H9 (cell line): ENCODE results near the gene CCDC51. TPM values are rescaled to one million over a fixed set of nuclear protein-coding genes. Genes with fewer than 3 reads are reported as not detected.

Experiments
- DNase-seq: peaks from one replicate; pipeline ENCODE4 v3.0.0-alpha.2; 2017
- H2AFZ ChIP-seq: one replicate; pipeline ENCODE4 v1.6.1; 2013; ENCODE audit warnings: mild to moderate bottlenecking, low read length, control low read depth, moderate library complexity
- H2AK5ac ChIP-seq: 2 replicates; pipeline ENCODE4 v1.6.1; 2013; ENCODE audit warnings: low read length, control low read depth, mixed read lengths; ENCODE audit not compliant: insufficient read length
- H2BK120ac ChIP-seq: one replicate; pipeline ENCODE4 v1.6.1; 2013; ENCODE audit warnings: low read depth, mild to moderate bottlenecking, low read length, control low read depth, inconsistent platforms; ENCODE audit not compliant: poor library complexity, severe bottlenecking
- H2BK12ac ChIP-seq: 2 replicates; pipeline ENCODE4 v1.6.1; 2013; ENCODE audit warnings: low read length, control low read depth, mixed read lengths, low read depth; ENCODE audit not compliant: insufficient read length
- H2BK15ac ChIP-seq: 2 replicates; pipeline ENCODE4 v1.6.1; 2013; ENCODE audit warnings: low read depth, low read length, control low read depth
- H2BK20ac ChIP-seq: one replicate; pipeline ENCODE4 v1.6.1; 2013; ENCODE audit warnings: low read depth, mild to moderate bottlenecking, low read length, control low read depth, inconsistent platforms; ENCODE audit not compliant: poor library complexity, severe bottlenecking
- H2BK5ac ChIP-seq: 2 replicates; pipeline ENCODE4 v1.6.1; 2013; ENCODE audit warnings: low read length, control low read depth, mixed read lengths; ENCODE audit not compliant: insufficient read length
- H3K14ac ChIP-seq: 2 replicates; pipeline ENCODE4 v1.6.1; 2013; ENCODE audit warnings: low read length, control low read depth; ENCODE audit not compliant: insufficient read depth
- H3K18ac ChIP-seq: 2 replicates; pipeline ENCODE4 v1.6.1; 2013; ENCODE audit warnings: low read depth, mild to moderate bottlenecking, mixed read lengths, low read length, control low read depth; ENCODE audit not compliant: insufficient read length
- H3K23ac ChIP-seq: 2 replicates; pipeline ENCODE4 v1.6.1; 2013; ENCODE audit warnings: low read length, control low read depth, mixed read lengths, low read depth; ENCODE audit not compliant: insufficient read length
- H3K23me2 ChIP-seq: 2 replicates; pipeline ENCODE4 v1.6.1; 2013; ENCODE audit warnings: low read depth, mild to moderate bottlenecking, mixed read lengths, low read length, control low read depth; ENCODE audit not compliant: insufficient read length, poor library complexity, severe bottlenecking
- H3K27ac ChIP-seq: 2 replicates; pipeline ENCODE4 v1.5.1; 2013; ENCODE audit warnings: low read length, control low read depth, mixed read lengths, low read depth; ENCODE audit not compliant: insufficient read length
- H3K27me3 ChIP-seq: 2 replicates; pipeline ENCODE4 v1.6.1; 2013; ENCODE audit warnings: low read length, control low read depth, inconsistent platforms; ENCODE audit not compliant: insufficient read depth
- H3K4ac ChIP-seq: 2 replicates; pipeline ENCODE4 v1.6.1; 2013; ENCODE audit warnings: low read depth, mild to moderate bottlenecking, control low read depth, inconsistent platforms, low read length, moderate library complexity
- H3K4me1 ChIP-seq: 2 replicates; pipeline ENCODE4 v1.6.1; 2013; ENCODE audit warnings: low read length, control low read depth, inconsistent platforms; ENCODE audit not compliant: insufficient read depth
- H3K4me2 ChIP-seq: 2 replicates; pipeline ENCODE4 v1.6.1; 2013; ENCODE audit warnings: low read length, control low read depth, mixed read lengths; ENCODE audit not compliant: insufficient read length, insufficient read depth
- H3K56ac ChIP-seq: 2 replicates; pipeline ENCODE4 v1.6.1; 2013; ENCODE audit warnings: low read depth, mild to moderate bottlenecking, mixed read lengths, low read length, control low read depth; ENCODE audit not compliant: insufficient read length
- H3K79me1 ChIP-seq: 2 replicates; pipeline ENCODE4 v1.6.1; 2013; ENCODE audit warnings: low read depth, mild to moderate bottlenecking, moderate library complexity, low read length, control low read depth, inconsistent platforms; ENCODE audit not compliant: insufficient read depth, poor library complexity, severe bottlenecking
- H3K79me2 ChIP-seq: 2 replicates; pipeline ENCODE4 v1.6.1; 2013; ENCODE audit warnings: low read length, control low read depth, inconsistent platforms; ENCODE audit not compliant: insufficient read depth
- H3K9ac ChIP-seq: 2 replicates; pipeline ENCODE4 v1.6.1; 2013; ENCODE audit warnings: low read length, control low read depth, mixed read lengths; ENCODE audit not compliant: insufficient read length; ENCODE audit errors: extremely low read depth
- H3K9me3 ChIP-seq: one replicate; pipeline ENCODE4 v1.6.1; 2013; ENCODE audit warnings: low read depth, low read length, inconsistent platforms; ENCODE audit not compliant: control insufficient read depth
- H3T11ph ChIP-seq: one replicate; pipeline ENCODE4 v1.6.1; 2013; ENCODE audit warnings: mild to moderate bottlenecking, low read length, control low read depth, inconsistent platforms
- H4K20me1 ChIP-seq: one replicate; pipeline ENCODE4 v1.6.1; 2013; ENCODE audit not compliant: control insufficient read depth, insufficient read length, insufficient read depth
- H4K5ac ChIP-seq: 2 replicates; pipeline ENCODE4 v1.6.1; 2013; ENCODE audit warnings: low read depth, mild to moderate bottlenecking, mixed read lengths, low read length, control low read depth; ENCODE audit not compliant: insufficient read length
- H4K8ac ChIP-seq: replicated peaks from 2 replicates; pipeline ENCODE4 v1.6.1; 2013; ENCODE audit warnings: low read length, control low read depth, mixed read lengths, low read depth; ENCODE audit not compliant: insufficient read length
- H4K91ac ChIP-seq: 2 replicates; pipeline ENCODE4 v1.6.1; 2013; ENCODE audit warnings: low read depth, mild to moderate bottlenecking, moderate library complexity, mixed read lengths, low read length, control low read depth; ENCODE audit not compliant: insufficient read length
- H3K27ac Mint-ChIP-seq, 3 experiments: 2 replicates in 2 of 3; 3 replicates in 1 of 3; pipeline ENCODE4 v1.8.0; 2020 to 2021; ENCODE audit warnings: mixed read lengths in 3 of 3, mild to moderate bottlenecking in 1 of 3, moderate library complexity in 1 of 3
- H3K27me3 Mint-ChIP-seq: 2 replicates; pipeline ENCODE4 v1.8.0; 2021; ENCODE audit warnings: low read depth, mild to moderate bottlenecking, moderate library complexity, mixed read lengths
- H3K36me3 Mint-ChIP-seq, 3 experiments: 2 replicates in 2 of 3; 3 replicates in 1 of 3; pipeline ENCODE4 v1.8.0; 2020 to 2021; ENCODE audit warnings: low read depth in 3 of 3, mixed read lengths in 3 of 3; ENCODE audit not compliant: insufficient read depth in 1 of 3
- H3K4me1 Mint-ChIP-seq, 2 experiments: 2 replicates each; pipeline ENCODE4 v1.8.0; 2020; ENCODE audit warnings: mixed read lengths in 2 of 2
- H3K4me3 Mint-ChIP-seq, 2 experiments: 2 replicates in 1 of 2; 3 replicates in 1 of 2; pipeline ENCODE4 v1.8.0; 2020 to 2021; ENCODE audit warnings: mild to moderate bottlenecking in 2 of 2, mixed read lengths in 2 of 2, moderate library complexity in 1 of 2
- H3K9me3 Mint-ChIP-seq, 2 experiments: 2 replicates in 1 of 2; 3 replicates in 1 of 2; pipeline ENCODE4 v1.8.0; 2020; ENCODE audit warnings: mild to moderate bottlenecking in 2 of 2, mixed read lengths in 2 of 2, moderate library complexity in 1 of 2
- CTCF ChIP-seq: fragments of 200-600 bp; sonication (generic); conservative IDR thresholded peaks from 3 replicates; pipeline ENCODE4 v1.8.0; 2021; ENCODE audit warnings: antibody characterized with exemption, mild to moderate bottlenecking
- WGBS: extraction: QIAGEN DNeasy Blood & Tissue Kit; methylation state at CpG from one replicate; pipeline ENCODE4 v1.1.7; 2013; ENCODE audit warnings: missing lambda C conversion rate, low lambda C conversion rate, mixed read lengths; ENCODE audit not compliant: insufficient read length; ENCODE audit errors: extremely low coverage; 5-methylcytosine and 5-hydroxymethylcytosine counted together
- total RNA-seq: library from RNA; stranded (reverse); gene quantifications from 2 replicates; pipeline ENCODE4 v1.2.1, GENCODE V29; 2021

The CCDC51 gene
- total RNA-seq, 1 experiment from 2014 or later: 20.0 TPM

- no peak overlapping the region for H3K4ac ChIP-seq
- no CpG with 5 or more reads among the region's 8 CpGs for WGBS
Observed at GRCh38 chr3:48407542-48408099, 32.3 kb downstream of the CCDC51 start.

More at GRCh38 chr3:48407542-48408099, 32.3 kb downstream of the CCDC51 start:
- Mint-ChIP-seq H3K9me3 (no peaks in the 10 kb centered on the region), H3K4me3 (no peak overlapping the region), H3K27me3 (no peaks in the 10 kb centered on the region; the same call in 1 of the 2 replicates), H3K27ac (no peak overlapping the region; a peak in 2 of 7 replicates), H3K4me1 (no peaks in the 10 kb centered on the region), H3K36me3 (peaks cover 56 to 95% (median 90%) of the 10 kb centered on the region in 3 experiments)
- no peak overlapping the region for H4K91ac ChIP-seq
- H3K27ac ChIP-seq: no peak overlapping the region
- H3T11ph ChIP-seq: no peak overlapping the region
- no peak overlapping the region for H3K18ac ChIP-seq
- H3K23me2 ChIP-seq: no peaks in the 10 kb centered on the region
- no peak overlapping the region for H4K8ac ChIP-seq
- no peak overlapping the region for H3K4me2 ChIP-seq
- no peak overlapping the region for H3K56ac ChIP-seq
- H3K9ac ChIP-seq: no peak overlapping the region
- no peak overlapping the region for H2AK5ac ChIP-seq
- no peak overlapping the region for H2BK5ac ChIP-seq
- TF ChIP-seq CTCF: no peak
- H3K79me1 ChIP-seq: no peaks in the 10 kb centered on the region
- no peak overlapping the region for H2BK20ac ChIP-seq
- no peak overlapping the region for H2BK12ac ChIP-seq
- no peak overlapping the region for H3K23ac ChIP-seq
- no peak overlapping the region for H4K5ac ChIP-seq
- H3K27me3 ChIP-seq: no peaks in the 10 kb centered on the region
- H2BK120ac ChIP-seq: no peak overlapping the region
- DNase-seq: no peak
- H4K20me1 ChIP-seq: no peaks in the 10 kb centered on the region
- H2AFZ ChIP-seq: no peak overlapping the region
- no peaks in the 10 kb centered on the region for H3K79me2 ChIP-seq
- no peak overlapping the region for H3K14ac ChIP-seq
- H3K9me3 ChIP-seq: no peaks in the 10 kb centered on the region
- no peak overlapping the region for H2BK15ac ChIP-seq
- H3K4me1 ChIP-seq: no peaks in the 10 kb centered on the region
